Memory B cell (primary cell): Measurements from ENCODE around the gene PCDHA9.

Experiments used
- ATAC-seq: fragments of 150-1000 bp; cut with Tn5 transposase; 2 replicates; pipeline ENCODE4 v1.10.0; 2021; ENCODE audit warnings: low read depth, mild to moderate bottlenecking, moderate library complexity
- DNase-seq, 2 donors: peaks; one replicate each; pipeline ENCODE4 v3.0.0; 2022; ENCODE audit warnings: low spot score in 2 of 2
- H3K27ac Mint-ChIP-seq: one replicate; pipeline ENCODE4 v1.8.0; 2022; ENCODE audit warnings: mild to moderate bottlenecking, moderate library complexity, mixed read lengths
- H3K27me3 Mint-ChIP-seq: one replicate; pipeline ENCODE4 v1.8.0; 2022; ENCODE audit warnings: mixed read lengths
- H3K36me3 Mint-ChIP-seq: one replicate; pipeline ENCODE4 v1.8.0; 2022; ENCODE audit warnings: mild to moderate bottlenecking, mixed read lengths
- H3K4me1 Mint-ChIP-seq: one replicate; pipeline ENCODE4 v1.8.0; 2022; ENCODE audit warnings: mixed read lengths
- H3K4me3 Mint-ChIP-seq: one replicate; pipeline ENCODE4 v1.8.0; 2022; ENCODE audit warnings: mild to moderate bottlenecking, moderate library complexity, mixed read lengths
- H3K9me3 Mint-ChIP-seq: one replicate; pipeline ENCODE4 v1.8.0; 2022; ENCODE audit warnings: mixed read lengths

Gene PCDHA9

DNA sequence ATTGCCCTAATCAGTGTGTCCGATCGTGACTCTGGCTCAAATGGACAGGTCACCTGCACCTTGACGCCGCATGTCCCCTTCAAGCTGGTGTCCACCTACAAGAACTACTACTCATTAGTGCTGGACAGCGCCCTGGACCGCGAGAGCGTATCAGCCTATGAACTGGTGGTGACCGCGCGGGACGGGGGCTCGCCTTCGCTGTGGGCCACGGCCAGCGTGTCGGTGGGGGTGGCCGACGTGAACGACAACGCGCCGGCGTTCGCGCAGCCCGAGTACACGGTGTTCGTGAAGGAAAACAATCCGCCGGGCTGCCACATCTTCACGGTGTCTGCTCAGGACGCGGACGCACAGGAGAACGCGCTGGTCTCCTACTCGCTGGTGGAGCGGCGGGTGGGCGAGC, 35.2 kb downstream of the PCDHA9 start:
- H3K27ac Mint-ChIP-seq = no peak overlapping the region
- H3K9me3 Mint-ChIP-seq = peaks cover 11% of the 10 kb centered on the region
- no peaks in the 10 kb centered on the region for H3K36me3 Mint-ChIP-seq
- no peak overlapping the region for H3K4me3 Mint-ChIP-seq
- ATAC-seq (no peak), DNase-seq (no peak)
- H3K4me1 Mint-ChIP-seq = no peaks in the 10 kb centered on the region
- peaks cover 8% of the 10 kb centered on the region for H3K27me3 Mint-ChIP-seq

DNA sequence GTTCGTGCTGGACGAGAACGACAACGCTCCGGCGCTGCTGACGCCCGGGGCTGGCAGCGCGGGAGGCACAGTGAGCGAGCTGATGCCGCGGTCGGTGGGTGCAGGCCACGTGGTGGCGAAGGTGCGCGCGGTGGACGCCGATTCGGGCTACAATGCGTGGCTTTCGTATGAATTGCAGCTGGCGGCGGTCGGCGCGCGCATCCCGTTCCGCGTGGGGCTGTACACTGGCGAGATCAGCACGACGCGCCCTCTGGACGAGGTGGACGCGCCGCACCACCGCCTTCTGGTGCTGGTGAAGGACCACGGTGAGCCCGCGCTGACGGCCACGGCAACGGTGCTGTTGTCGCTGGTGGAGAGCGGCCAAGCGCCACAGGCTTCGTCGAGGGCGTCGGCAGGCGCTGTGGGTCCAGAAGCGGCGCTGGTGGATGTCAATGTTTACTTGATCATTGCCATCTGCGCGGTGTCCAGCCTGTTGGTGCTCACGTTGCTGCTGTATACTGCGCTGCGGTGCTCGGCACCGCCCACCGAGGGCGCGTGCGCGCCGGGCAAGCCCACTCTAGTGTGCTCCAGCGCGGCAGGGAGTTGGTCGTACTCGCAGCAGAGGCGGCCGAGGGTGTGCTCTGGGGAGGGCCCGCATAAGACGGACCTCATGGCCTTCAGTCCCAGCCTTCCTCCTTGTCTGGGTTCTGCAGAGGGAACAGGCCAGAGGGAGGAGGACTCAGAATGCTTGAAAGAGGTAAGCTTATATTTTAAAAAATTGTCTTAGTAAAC, 35.9 kb downstream of the PCDHA9 start:
- H3K36me3 Mint-ChIP-seq = no peaks in the 10 kb centered on the region
- no peak for DNase-seq
- H3K27ac Mint-ChIP-seq = no peak overlapping the region
- no peak overlapping the region for H3K4me3 Mint-ChIP-seq
- peaks cover 7% of the 10 kb centered on the region for H3K27me3 Mint-ChIP-seq
- no peak for ATAC-seq
- H3K9me3 Mint-ChIP-seq = peaks cover 10% of the 10 kb centered on the region
- no peaks in the 10 kb centered on the region for H3K4me1 Mint-ChIP-seq
